Activated effector memory CD4-positive, alpha-beta T cell treated with anti-CD3 and anti-CD28 coated beads, Interleukin-2, amount 50 U/mL, for 16 hours (primary cell): Measurements from ENCODE around the gene PTGIS.
A peak's percentile ranks its signal among the peaks of the same experiment; 100 is the strongest.
"Not testable (repeated sequence)": the region's sequence is repeated elsewhere in the genome, so short reads cannot be mapped to it uniquely, and the experiment has no call there.

ENCODE experiments used
- DNase-seq: peaks from one replicate; pipeline ENCODE4 v3.0.0-alpha.2; 2020

PTGIS gene

DNA sequence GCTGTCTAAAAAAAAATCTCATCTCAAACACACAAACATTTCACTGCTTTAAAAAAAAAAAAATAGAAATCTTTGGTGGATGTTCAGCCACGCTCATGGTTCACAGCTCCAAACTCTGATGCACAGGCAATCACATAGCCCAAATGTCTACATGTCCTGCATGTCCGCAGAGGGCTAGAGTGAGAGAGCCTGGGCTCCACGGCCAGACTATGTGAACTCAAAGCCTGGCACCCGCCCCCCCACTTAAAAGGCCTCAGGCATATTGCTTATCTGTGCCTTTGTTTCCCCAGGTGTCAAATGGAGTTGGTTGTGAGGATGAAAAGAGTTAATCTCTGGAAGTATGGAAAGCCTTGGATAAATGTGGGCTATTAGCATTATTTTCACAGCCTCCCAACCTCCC is 10.5 kb upstream of the PTGIS start:
- peak; percentile 27 for DNase-seq

DNA sequence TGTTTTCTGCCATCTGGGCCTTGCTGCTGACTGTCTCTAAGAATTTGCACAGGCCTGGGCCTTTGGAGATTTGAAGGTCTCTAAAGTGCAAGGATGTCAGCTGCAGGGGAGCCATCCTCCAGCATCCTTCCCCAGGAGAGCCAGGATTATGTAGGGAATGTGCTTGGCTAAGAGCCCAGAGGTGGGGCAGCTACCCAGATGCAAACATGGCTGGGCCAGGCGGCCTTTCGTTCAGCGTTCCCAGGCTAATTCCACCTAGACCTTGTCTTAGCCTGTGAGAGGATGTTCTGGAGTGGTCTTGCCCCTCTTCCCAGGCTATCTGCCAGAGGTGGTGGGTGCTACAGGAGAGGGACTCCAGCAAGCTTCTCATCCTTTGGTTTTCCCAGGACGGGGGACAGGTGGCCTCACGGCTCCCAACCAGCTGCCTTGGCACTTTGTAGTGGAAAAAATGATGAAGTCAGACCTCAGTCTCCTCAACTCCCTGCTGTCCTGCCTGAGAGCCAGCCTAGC is 7.7 kb upstream of the PTGIS start:
- peak; percentile 17 for DNase-seq

DNA sequence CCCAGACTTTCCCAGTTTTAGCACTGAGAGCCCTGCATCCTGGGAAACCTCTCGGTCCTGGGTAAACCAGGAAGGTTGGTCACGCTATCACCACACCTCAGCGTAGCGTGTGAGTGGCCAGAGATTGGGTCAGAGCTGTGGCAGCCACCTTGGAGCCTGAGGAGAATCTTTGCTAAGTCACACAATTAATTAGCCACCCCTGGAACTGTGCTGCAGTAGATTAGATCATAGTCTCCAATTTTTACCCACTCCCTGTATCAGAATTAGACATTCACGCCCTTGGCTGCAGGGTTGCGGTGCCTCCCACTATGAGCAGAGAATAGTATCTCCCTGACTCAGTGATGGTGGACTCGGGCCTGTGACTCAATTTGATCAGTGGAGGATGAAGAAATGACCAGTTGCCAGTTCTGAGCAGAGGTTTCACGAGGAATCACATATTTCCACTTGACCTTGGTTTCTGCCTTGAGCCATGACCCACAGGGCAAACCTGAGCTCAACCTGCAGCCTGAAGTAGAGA is 6.0 kb upstream of the PTGIS start:
- peak; percentile 31 for DNase-seq

DNA sequence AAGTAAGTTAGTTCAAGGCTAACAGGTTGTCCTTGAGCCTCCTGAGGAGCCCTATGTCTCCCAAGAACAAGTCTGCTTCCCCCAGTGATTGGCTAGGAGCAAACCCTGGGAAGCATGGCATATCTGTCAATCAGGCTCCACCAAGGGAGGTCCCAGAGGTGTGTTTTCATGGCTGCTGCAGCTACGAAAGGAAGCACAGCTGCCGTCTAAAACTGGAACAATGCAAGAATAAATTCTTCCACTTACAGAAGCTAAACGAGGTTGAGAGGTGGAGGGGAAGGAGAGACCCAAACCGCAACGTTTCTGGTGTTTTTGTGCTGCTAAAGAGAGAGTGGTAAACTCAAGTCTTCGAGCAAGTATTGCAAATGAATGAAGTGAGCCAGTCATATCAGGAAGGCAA is 4.9 kb upstream of the PTGIS start:
- peak; percentile 39 for DNase-seq

DNA sequence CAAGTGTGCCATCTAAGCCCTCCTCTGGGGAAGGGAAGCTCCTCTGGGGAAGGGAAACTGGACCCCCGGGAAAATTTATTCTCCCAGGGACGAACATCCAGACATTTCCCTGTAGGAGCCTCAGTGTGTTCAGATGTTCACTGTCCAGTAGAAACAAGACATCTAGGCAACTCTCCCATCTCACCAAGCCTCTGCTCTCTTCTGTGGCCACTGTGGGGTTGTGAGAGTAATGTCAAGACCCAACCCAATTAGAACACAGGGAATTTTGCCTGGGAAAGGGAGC is 3.6 kb upstream of the PTGIS start:
- no peak for DNase-seq

DNA sequence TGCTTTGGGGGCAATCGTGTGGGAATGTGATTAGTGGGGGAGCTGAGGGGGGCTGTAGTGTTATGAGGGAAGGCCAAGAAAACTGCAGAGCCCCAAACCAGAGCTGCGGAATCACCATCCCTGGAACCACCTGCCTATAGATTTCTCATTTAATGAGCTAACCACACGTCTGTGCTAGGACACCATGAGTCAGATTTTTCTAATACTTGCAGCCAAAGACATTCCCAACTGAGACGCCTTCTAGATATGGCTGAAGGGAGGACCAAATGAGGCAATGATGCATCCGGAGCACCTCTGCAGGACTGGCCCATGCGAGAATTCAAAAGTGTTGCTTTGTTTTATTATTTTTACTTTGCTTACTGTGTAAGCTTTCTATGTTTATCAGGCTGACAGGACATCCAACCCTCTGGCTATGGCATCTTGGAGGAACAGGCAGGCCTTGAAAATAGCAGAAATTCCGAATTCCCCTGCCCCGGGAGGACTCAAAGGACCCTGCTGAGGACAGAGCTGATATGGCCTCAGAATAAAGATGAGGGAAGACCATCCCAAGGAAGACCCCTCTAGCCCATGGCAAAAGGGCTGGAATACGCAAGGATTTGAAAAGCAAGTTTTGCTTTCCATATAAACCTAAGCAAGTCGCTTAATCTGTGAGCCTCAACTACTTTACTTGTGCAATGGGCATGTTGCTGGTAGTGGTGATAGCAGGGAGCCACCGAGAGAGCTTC is 3.1 kb upstream of the PTGIS start:
- DNase-seq, result peak; percentile 14

DNA sequence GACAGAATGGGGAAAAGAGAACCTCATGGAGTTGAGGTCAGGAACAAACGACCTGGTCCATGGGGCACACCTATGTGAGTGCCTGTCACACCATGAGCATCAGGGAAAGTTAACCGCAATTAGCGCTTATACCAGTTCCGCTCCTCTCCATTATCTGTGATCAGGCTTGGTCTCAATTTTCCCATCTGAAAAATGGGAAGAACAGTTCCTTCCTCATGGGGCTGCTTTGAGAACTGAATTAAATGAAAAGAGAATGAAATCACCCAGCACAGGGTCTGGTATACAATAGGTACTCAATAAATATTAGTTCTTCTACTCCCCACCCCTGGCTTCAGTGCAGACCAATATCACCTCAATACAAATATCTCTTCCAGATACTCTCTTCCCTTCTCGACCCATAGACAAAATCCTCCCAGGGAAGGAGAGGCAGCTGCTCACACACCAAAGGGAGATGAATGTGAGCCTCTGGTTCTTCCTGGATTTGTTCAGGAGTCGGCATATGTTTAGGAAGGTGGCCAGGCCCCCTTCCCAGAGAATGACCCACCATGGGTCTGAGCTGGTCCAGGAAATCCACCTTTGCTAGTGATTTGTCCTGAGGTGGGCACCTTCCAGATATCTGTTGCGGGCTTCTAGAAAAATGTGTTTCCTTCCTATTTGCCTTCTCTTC is 2.4 kb upstream of the PTGIS start:
- DNase-seq, result no peak

DNA sequence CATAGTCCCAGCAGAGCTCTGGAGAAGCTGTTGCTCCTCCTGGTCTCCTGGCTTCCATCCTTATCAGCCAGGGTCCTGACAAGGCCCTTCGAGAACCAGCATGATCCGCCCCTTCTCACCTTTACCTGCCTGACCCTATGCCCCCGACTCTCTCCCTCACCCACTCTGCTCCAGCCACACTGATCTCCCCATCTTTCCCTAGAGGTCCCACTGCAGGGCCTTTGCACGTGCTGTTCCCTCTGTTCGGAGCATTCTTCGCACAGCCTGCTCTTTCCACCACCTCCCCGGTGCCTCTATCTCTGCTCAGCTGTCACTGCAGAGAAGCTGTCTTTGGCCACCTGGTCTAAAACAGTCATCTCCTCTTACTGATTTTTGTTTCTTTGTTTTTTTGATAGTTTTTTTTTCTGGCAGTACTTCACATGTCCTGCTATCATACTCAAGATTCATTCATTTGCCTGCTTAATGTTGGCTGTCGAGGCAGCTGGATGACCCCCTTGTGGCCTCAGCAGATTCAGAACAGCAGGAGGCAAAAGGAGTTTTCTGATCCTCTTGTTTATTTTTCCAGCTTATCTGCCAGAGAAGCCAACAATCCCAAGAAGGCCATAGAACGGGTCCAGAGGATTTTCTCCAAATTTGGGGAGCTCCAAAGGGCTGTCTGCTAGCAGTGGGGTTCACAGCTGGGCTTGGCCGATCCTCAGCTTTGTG is 1.6 kb upstream of the PTGIS start:
- DNase-seq, result peak; percentile 30

DNA sequence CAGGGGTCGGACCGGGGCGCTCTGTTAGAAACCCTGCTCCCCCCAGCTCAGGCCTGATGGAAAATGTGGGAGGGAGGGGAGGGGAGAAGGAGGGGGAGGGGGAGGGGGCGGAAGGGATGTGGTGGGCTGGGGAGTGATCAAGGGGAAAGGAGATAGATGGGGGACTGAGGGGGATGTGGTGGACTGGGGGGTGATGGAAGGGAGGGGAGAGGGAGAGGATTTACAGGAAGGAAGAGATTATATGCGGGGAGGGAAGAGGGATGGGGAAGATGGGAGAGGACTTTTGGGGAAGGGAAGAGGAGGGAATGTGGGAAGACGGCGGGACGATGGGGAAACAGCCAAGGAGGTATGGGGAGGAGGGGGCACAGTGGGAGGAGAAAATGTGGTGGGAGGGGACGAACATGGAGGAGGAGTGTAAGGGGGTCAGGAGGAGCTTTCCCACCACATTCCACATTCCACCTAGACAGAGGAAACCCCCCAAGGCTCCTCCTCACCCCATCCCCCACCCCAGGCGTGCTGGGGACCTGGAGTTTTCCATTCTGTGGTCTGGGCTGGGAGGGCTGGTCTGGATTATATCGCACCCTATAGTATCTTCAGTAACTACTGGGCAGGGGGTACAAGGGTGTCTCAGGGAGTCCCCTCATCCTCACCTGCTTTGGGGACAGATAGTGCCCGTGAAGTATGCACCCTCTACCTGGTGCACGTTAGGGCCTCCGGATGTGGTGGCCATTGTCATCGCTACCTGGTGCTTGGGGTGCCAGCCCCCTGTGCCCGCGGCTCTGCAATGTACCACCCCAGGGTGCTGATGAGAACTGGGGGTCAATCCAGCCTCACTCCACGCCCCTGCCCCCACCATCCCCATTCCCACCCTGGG is 578 bp upstream of the PTGIS start:
- peak; percentile 45 for DNase-seq

DNA sequence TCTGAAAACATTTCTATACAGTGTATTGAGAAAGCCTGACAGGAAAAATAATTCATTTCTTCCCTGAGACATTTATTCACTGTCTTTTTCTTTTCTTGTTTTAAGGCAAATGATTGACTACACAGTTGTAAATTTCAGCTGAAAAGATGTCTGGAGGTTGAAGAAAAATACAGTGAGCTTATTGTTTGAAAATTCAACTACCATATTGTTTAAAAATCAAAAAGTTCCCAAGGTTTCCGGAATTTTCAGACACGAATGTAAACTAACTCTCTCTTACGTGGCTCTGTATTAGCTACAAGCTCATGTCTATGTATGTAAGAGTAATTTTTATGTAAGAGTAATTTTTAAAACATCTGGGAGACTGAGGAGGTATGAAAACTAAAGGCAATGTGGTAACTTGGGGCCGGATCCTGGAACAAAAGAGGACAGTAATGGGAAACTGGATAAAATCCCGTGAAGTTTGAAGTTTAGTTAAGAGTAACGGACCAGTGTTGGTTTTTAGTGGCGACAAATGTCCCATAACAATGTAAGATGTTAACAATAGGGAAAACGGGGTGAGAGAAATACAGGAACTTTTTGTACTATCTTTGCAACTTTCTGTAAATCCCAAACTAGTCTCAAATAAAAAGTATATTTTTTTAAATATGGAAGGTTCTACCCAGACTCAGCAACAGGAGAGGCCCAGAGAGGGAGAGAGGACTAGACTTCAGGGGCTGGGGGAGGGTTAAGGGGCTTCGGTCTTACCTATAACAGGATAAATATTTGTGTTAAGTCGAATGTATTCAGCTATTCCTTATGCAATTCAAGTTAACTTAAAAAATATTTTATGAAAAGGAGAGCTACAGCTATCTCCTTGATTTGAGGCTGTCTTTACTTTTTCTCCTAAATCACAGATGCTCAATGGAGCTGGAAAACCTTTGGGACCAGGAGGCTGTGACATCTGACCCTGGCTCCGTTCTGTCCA is 1.3 kb downstream of the PTGIS start:
- DNase-seq, result peak; percentile 9

DNA sequence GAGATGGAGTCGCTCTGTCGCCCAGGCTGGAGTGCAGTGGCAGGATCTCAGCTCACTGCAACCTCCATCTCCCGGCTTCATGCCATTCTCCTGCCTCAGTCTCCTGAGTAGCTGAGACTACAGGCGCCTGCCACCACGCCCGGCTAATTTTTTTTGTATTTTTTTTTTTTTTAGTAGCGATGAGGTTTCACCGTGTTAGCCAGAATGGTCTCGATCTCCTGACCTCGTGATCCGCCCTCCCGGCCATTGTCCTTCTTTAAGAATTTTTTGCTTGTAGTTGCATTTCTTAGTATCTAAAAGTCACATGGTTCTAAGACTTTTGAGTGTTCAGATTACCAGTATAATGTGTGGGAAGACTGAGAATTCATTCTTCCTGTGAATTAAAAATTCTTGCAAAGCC is 2.9 kb downstream of the PTGIS start:
- DNase-seq, result not testable (repeated sequence)

DNA sequence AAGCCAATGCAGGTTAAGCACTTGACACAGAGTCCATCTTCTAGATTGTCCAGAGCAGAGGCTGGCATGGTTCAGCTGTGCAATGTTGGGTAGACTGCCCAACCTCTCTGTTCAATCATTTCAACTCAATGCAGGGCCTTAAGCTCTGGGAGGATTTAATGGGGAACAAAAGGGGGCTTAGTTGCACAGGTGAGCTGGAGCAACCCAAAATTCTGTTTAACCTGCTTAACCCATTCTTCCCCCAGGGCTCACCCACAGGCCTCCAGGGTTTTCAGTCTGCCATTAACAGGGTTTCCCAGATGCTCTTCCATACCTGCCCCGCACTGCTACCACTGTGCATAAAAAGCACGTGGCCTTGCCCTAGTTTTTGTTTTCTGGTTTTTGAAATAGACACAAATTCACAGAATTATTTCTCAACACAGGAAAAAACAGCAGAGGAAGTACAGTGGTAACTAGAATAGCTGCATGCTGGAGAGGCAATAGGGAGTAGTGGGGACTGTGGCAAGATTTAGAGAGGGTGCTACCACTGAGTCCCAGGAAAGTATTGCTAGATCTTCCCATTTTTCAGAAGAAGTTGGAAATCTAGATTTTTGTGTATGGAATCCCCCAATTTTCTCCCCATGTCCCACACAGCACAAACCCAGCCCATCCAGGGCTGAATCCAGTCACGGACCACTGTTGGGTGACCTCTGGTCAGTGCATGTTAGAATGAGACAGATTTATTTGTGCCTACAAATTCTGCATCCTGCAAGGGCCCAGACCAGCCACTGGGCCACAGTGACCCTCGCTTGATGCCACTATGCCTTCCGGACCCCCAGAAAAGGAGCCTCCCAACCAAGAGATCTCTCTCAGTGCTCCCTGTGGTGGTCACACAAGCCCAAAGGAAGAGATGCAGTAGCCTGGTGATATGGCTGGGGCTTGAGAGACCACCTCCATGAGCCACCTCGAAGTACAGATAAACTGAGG is 4.6 kb downstream of the PTGIS start:
- peak; percentile 8 for DNase-seq

DNA sequence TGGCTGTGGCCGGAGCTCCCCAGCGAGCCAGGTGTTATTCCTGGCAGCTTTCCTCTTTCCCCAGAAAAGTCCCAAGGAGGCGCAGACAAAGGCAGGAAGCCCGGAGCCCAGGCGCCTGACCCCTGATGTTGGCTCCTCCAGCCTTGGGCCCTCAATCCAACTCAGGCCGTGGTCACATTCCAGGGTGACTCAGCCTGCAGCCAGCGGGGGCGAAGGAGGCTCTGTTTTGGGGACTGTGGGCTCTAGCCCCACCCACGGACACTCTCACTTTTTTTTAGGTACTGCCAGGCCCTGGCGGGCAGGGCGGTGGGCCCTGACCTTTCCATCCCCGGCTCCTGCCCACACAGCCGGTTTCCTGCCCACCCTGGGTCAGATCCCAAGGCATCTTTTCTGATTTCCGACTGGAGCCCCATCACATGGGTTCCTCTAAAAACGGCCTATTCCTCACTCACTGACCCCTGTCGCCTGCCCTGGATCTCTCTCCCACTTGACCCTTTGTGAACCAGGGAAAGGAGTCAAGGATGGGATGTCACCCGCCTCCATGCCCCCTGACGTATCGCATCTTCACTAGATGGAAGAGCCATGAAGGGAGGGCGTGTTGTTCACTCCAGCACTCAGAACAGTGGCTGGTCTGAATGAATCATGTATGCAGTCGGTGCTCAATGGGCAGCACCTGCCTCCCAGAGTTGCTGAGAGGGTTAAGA is 5.5 kb downstream of the PTGIS start:
- peak; percentile 48 for DNase-seq

DNA sequence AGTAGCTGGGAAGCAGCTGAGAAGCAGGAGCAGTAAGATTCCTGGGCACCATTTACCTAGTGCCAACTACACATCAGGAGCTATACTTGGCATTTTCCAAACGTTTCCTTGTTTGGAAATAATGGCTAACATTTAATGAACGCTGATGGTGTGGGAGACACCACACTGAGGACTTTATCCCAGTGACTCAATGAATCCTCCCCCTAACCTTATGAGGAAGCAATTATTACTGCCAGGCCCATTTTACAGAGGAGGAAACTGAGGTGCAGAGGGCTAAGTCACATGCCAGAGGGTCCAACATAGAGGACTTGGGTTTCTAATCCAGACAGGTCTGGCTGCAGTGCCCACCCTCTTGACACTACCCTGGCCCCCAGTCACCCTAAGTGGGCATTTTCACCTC is 6.1 kb downstream of the PTGIS start:
- no peak for DNase-seq

DNA sequence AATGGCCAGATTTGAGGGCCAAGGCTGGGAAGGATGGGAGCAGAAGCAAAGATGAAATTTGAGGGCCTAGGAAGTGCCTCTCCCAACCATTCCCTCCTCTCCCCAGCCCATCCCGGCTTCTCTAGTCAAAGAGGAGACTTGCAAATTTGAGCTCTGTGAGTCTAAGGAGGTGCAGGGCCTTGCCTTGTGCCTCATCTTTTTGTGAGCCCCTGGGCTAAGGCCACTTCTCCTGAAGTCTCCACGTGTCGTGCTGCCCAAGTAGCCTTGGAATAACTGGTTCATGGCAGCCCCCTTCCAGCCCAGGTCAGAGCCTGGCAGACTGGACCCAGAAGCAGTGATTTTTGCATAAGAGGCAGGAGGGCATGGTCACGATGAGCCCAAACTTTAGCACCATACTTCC is 6.7 kb downstream of the PTGIS start:
- peak; percentile 16 for DNase-seq

DNA sequence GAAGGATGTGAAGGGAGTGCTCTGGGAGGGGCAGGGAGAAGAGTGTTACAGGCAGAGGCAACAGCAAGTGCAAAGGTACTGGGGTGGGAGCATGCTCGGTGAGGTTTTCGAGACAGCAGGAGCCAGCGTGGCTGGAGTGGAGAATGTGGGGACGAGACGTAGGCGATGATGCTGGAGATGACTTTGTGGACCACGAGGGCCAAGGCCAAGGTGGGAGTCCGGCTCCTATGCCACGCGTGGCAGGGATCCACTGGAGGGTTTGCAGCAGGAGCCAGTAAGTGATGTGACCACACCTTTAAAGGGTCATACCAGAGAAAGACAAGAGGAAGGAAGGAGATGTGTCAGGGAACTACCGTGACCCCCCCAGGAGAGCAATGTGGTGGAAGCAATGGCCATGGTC is 7.3 kb downstream of the PTGIS start:
- peak; percentile 58 for DNase-seq

DNA sequence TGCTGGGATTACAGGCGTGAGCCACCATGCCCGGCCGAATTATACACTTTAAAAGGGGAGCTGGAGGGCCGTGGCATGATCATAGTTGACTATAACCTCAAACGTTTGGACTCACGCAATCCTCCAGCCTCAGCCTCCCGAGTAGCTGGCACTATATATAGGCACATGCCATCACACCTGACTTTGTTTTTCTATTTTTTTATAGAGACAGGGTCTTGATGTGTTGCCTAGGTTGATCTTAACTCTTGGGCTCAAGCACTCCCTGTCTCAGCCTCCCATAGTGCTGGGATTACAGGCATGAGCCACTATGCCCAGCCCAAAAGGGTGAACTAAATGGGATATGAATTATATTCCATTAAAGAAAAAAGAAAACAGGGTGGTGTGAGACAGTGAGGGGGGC is 7.8 kb downstream of the PTGIS start:
- DNase-seq, result peak; percentile 19

DNA sequence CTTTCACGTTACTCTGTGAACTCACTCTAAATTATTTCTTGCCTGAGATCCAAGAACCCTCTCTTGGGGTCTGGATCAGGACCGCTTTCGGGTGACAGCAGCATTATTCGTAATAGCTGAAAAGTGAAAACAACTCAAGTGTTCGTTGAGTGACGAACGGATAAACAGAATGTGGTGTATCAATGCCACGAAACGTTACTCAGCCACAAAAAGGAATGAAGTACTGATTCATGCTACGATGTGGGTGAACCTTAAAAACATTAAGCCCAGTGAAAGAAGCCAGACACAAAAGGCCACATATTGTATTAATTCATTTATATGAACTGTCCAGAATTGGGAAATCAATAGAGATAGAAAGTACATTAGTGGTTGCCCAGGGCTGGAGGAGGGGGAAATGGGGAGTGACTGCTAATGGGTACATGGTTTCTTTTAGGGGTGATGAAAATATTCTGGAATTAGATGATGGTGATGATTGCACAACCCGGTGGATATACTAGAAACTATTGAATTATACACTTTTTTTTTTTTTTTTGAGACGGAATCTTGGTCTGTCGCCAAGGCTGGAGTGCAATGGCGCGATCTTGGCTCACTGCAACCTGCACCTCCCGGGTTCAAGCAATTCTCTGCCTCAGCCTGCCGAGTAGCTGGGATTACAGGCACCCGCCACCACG is 8.4 kb downstream of the PTGIS start:
- no peak for DNase-seq

DNA sequence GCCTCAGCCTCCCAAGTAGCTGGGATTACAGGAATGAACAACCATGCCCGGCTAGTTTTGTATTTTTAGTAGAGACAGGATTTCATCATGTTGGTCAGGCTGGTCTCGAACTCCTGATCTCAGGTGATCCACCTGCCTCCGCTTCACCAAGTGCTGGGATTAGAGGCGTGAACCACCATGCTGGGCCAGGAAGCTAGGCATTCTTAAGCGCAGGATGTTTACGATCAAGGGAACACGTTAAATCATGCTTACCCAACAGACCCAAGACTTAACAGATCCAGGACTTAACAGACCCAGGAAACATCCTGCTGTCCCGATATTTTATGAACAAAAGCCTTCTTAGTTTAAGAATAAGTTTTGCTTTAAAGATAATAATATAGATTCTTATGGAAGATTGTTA is 9.1 kb downstream of the PTGIS start:
- peak; percentile 2 for DNase-seq
